AG10803 (cell line): Measurements from ENCODE around the gene CCDC154.

Source experiments
- DNase-seq: peaks from one replicate; pipeline ENCODE4 v3.0.0; 2010; ENCODE audit warnings: low read depth
- H3K4me3 ChIP-seq: 2 replicates; pipeline ENCODE4 v1.5.1; 2011; ENCODE audit warnings: mild to moderate bottlenecking, low read length, control low read depth
- TF ChIP-seq, protein P1 (sequence below): conservative IDR thresholded peaks from 2 replicates; pipeline ENCODE4 v1.5.1; 2011; ENCODE audit warnings: mild to moderate bottlenecking, low read length, control low read depth, inconsistent platforms

The CCDC154 gene

DNA sequence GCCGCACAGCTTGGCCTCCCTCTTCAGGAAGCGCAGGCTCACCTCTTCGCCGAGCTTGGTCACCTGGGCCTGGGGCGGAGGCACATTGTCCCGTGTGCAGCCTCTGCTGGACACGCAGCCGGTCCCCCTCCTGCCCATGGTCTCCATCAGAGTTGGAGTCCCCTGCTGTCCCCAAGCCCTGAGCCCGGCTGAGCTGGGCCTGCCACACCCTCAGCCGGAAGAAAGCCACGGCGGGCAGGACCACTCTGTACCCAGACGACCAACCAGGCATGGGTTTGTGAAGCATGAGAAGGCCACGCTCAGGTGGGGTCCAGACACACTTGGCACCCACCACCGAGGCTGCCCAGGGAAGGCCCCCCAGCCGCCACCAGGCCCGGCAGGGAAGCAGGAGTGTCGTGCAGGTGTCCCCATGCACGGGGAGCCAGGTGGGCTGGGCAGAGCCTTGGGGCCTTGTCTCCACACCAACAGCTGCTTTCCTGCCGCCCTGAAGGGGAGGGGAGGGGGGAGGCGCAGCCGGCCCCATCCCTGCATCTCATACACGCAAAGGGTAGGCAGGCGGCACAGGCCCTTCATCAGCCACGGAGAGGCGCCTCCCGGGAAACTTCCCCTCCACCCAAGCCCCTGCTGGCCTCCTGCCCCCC, 5.2 kb downstream of the CCDC154 start:
- TF ChIP-seq, protein P1, sequence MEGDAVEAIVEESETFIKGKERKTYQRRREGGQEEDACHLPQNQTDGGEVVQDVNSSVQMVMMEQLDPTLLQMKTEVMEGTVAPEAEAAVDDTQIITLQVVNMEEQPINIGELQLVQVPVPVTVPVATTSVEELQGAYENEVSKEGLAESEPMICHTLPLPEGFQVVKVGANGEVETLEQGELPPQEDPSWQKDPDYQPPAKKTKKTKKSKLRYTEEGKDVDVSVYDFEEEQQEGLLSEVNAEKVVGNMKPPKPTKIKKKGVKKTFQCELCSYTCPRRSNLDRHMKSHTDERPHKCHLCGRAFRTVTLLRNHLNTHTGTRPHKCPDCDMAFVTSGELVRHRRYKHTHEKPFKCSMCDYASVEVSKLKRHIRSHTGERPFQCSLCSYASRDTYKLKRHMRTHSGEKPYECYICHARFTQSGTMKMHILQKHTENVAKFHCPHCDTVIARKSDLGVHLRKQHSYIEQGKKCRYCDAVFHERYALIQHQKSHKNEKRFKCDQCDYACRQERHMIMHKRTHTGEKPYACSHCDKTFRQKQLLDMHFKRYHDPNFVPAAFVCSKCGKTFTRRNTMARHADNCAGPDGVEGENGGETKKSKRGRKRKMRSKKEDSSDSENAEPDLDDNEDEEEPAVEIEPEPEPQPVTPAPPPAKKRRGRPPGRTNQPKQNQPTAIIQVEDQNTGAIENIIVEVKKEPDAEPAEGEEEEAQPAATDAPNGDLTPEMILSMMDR: no peak
- H3K4me3 ChIP-seq: no peak overlapping the region
- DNase-seq: no peak

DNA sequence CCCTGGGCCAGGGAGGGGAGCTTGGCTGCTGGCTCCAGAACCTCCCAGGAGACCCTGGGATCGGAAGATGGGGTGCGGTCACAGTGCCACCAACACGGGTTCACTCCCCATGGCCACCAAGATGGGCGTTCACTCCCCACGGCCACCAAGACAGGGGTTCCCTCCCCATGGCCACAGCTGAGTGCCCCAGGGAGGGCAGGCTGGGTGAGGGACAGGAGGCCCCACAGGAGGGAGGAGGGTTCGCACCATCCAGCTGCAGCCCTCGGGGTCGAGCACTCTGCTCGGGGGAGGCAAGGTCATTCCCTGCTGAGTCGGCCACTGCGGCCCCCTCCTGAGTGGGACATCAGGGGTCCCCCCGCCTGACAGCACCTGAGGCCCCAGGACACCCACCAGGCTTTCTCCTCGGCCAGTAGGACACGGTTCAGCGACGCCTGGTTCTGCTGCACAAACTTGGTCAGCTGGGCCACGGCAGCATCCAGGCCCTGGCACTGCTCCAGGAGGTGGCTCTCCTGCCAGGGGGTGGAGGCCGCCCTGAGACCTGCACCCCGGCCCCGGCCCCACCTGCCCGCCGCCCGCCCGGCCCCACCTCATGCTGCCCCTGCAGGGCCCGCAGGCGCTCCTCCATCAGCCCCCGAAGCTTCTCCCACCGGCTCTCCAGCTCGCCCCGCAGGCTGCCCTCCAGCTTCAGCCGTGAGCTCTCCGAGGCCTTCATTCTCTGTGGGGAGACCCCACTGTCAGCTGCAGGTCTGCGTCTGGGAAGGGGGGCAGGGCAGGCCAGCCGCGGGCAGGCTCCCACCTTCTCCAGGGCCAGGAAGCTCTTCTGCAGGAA, 5.9 kb downstream of the CCDC154 start:
- TF ChIP-seq, protein P1: no peak
- DNase-seq: no peak
- H3K4me3 ChIP-seq: no peak overlapping the region

GRCh38 chr16:1437606-1438005, 6.8 kb downstream of the CCDC154 start:
- TF ChIP-seq, protein P1: no peak
- H3K4me3 ChIP-seq: no peak overlapping the region
- no peak for DNase-seq

DNA sequence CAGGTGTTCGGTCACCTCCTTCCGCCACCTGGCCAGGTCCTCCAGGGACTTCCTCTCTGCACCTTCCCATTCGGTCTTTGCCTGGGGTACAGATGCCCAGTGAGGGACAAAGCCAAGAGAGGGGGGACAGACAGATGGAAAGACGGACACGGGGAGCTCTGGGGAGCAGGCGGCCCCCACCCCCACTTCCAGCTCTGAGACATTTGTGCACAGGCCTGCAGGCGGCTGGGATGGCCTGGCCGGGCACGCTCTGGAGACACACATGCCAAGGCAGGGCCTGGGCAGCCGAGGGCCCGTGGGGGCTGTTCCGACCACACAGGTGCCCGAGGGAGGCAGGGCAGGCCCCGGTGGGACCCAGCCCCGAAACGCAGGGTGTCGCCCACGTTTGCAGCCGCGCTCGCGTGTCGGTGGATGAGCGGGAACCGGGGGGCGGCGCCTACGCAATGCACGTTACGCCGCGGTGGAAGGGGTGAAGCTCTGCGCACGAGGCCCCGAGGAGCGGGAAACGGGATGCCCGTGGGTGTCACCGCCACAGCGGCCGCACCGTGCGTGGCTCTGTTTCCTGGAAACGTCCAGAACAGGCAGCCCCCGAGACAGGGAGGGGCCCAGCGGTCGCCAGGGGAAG, 7.5 kb downstream of the CCDC154 start:
- H3K4me3 ChIP-seq: no peak overlapping the region
- DNase-seq: no peak
- TF ChIP-seq, protein P1: no peak

DNA sequence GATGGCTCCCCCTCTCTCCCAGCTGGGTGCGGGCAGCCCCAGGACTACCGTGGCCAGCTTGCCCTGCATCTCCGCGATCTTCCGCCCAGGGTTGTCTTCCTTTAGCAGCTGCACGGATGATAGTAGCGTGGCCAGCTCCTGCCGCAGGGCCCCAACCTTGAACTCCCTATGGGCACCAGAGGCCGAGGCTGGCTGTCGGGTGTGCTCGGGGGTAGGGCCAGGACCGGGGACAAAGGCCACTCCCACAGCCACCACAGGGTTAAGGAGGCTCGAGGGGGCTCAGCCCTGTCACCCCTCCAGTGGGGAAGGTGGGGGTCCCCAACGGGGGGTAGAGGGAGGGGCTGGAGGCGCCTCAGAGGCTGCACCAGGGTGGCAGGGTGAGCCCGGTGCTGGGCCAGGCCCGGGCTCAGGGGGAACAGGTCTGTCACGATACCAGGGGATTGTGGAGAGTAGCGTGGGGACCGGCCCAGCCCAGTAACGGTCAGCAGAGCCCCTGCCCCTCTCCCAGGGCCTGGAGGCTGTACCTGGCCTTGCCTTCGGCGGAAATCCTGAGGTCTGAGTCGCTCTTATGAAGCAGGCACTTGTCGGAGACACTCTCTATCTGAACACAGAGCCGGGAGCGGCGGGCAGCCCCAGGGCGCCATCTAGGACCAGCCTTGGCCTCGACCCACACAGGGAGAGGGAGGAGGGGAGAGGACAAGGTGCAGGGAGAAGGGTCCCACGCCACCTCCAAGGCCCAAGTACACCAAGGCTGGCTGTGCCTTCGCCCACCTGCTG, 8.2 kb downstream of the CCDC154 start:
- TF ChIP-seq, protein P1: no peak
- no peak for DNase-seq

GRCh38 chr16:1434644-1435592, 9.4 kb downstream of the CCDC154 start:
- H3K4me3 ChIP-seq: no peak overlapping the region
- no peak for DNase-seq
- TF ChIP-seq, protein P1: no peak

More for the DNA sequence above, 8.2 kb downstream of the CCDC154 start:
- H3K4me3 ChIP-seq: no peak overlapping the region
